Spleen (tissue), 7 donors: ENCODE data around the gene ZNF160.

Experiments used
- CTCF ChIP-seq, 11 experiments: fragments of 200-600 bp in 7 of 11; fragments of 450-650 bp in 4 of 11; sonication (generic) in 4 of 11; IDR thresholded peaks in 8 of 11; conservative IDR thresholded peaks in 3 of 11; 1 replicate in 7 of 11; 2 replicates in 4 of 11; pipeline versions ENCODE4 v1.4.0 to v1.8.0; 2016 to 2021; ENCODE audit warnings: antibody characterized with exemption in 11 of 11, inconsistent platforms in 4 of 11, mild to moderate bottlenecking in 1 of 11
- POLR2A ChIP-seq, 3 donors: fragments of 450-650 bp; IDR thresholded peaks; one replicate each; pipeline ENCODE4 v1.5.1; 2017; ENCODE audit warnings: antibody characterized with exemption in 3 of 3, mild to moderate bottlenecking in 1 of 3
- POLR2AphosphoS5 ChIP-seq, 3 donors: sonication (generic); formaldehyde crosslinking; IDR thresholded peaks; one replicate each; pipeline ENCODE4 v1.5.1; 2017; ENCODE audit warnings: antibody characterized with exemption in 3 of 3
- donor health status: DM: no; HTN: no; CAD: no; lungs with moderate emphysema.
- donor health status: DM: no; HTN: no; CAD: no.
- donor health status: DM: no; HTN: no; CAD: no.

- TF ChIP-seq CTCF (IDR thresholded peaks at IDR 0.05 in 8 of 11, conservative IDR thresholded peaks at IDR 0.05 in 3 of 11) (no peak), POLR2AphosphoS5 (IDR thresholded peaks at IDR 0.05) (no peak), POLR2A (IDR thresholded peaks at IDR 0.05) (no peak)
Measured at GRCh38 chr19:53140351-53140750, 37.1 kb upstream of the ZNF160 start.
